ENCODE measurements around the gene PUM1. TPM values are rescaled to one million over a fixed set of nuclear protein-coding genes. Genes with fewer than 3 reads are reported as not detected.
"Not testable (repeated sequence)": the region's sequence is repeated elsewhere in the genome, so short reads cannot be mapped to it uniquely, and the experiment has no call there.

PUM1 gene
- polyA plus RNA-seq, 1 donor = 71.9 TPM

GRCh38 chr1:30949487-30949838 lies 116.1 kb downstream of the PUM1 start:
- H3K4me1 ChIP-seq (ENCODE audit: control insufficient read depth, insufficient read depth, low read length); DNase-seq; H3K27ac ChIP-seq (ENCODE audit: low read length); H3K9me3 ChIP-seq (ENCODE audit: control insufficient read depth, low read depth, low read length); H3K27me3 ChIP-seq (ENCODE audit: control insufficient read depth, insufficient read depth, low read length); H3K4me3 ChIP-seq (ENCODE audit: low read length): not testable (repeated sequence)
- H3K36me3 ChIP-seq (ENCODE audit: control insufficient read depth, insufficient read depth, low read length) = peaks cover 78% of the 10 kb centered on the region
- WGBS (ENCODE audit: insufficient coverage, low lambda C conversion rate) = no CpG with 5 or more reads among the region's 1 CpG

GRCh38 chr1:30948813-30949486 lies 116.6 kb downstream of the PUM1 start:
- DNase-seq; H3K4me1 ChIP-seq (ENCODE audit: control insufficient read depth, insufficient read depth, low read length); H3K4me3 ChIP-seq (ENCODE audit: low read length); H3K27ac ChIP-seq (ENCODE audit: low read length); H3K9me3 ChIP-seq (ENCODE audit: control insufficient read depth, low read depth, low read length); H3K27me3 ChIP-seq (ENCODE audit: control insufficient read depth, insufficient read depth, low read length): not testable (repeated sequence)
- WGBS (ENCODE audit: insufficient coverage, low lambda C conversion rate) = no CpG with 5 or more reads among the region's 5 CpGs
- peaks cover 74% of the 10 kb centered on the region for H3K36me3 ChIP-seq (ENCODE audit: control insufficient read depth, insufficient read depth, low read length)

- no peak overlapping the region for H3K4me3 ChIP-seq (ENCODE audit: low read length)
- no CpG with 5 or more reads among the region's 3 CpGs for WGBS (ENCODE audit: insufficient coverage, low lambda C conversion rate)
- H3K27ac ChIP-seq (ENCODE audit: low read length) = no peak overlapping the region
- no peaks in the 10 kb centered on the region for H3K9me3 ChIP-seq (ENCODE audit: control insufficient read depth, low read depth, low read length)
- H3K36me3 ChIP-seq (ENCODE audit: control insufficient read depth, insufficient read depth, low read length) = peaks cover 72% of the 10 kb centered on the region
- no peak for DNase-seq
- no peaks in the 10 kb centered on the region for H3K27me3 ChIP-seq (ENCODE audit: control insufficient read depth, insufficient read depth, low read length)
- H3K4me1 ChIP-seq (ENCODE audit: control insufficient read depth, insufficient read depth, low read length) = peaks cover 3% of the 10 kb centered on the region
Measured at GRCh38 chr1:30948278-30948677, 117.2 kb downstream of the PUM1 start.

- Histone ChIP-seq H3K4me3 (ENCODE audit: low read length) (no peak overlapping the region), H3K27me3 (ENCODE audit: control insufficient read depth, insufficient read depth, low read length) (no peaks in the 10 kb centered on the region), H3K4me1 (ENCODE audit: control insufficient read depth, insufficient read depth, low read length) (peaks cover 3% of the 10 kb centered on the region), H3K27ac (ENCODE audit: low read length) (no peak overlapping the region), H3K9me3 (ENCODE audit: control insufficient read depth, low read depth, low read length) (no peaks in the 10 kb centered on the region), H3K36me3 (ENCODE audit: control insufficient read depth, insufficient read depth, low read length) (peaks cover 71% of the 10 kb centered on the region)
- no peak for DNase-seq
Measured at GRCh38 chr1:30947212-30947611, 118.3 kb downstream of the PUM1 start.

- Histone ChIP-seq H3K27me3 (ENCODE audit: control insufficient read depth, insufficient read depth, low read length) (no peaks in the 10 kb centered on the region), H3K4me1 (ENCODE audit: control insufficient read depth, insufficient read depth, low read length) (no peaks in the 10 kb centered on the region), H3K9me3 (ENCODE audit: control insufficient read depth, low read depth, low read length) (no peaks in the 10 kb centered on the region), H3K4me3 (ENCODE audit: low read length) (no peak overlapping the region), H3K36me3 (ENCODE audit: control insufficient read depth, insufficient read depth, low read length) (peaks cover 68% of the 10 kb centered on the region), H3K27ac (ENCODE audit: low read length) (no peak overlapping the region)
- no peak for DNase-seq
- WGBS (ENCODE audit: insufficient coverage, low lambda C conversion rate) = no CpG with 5 or more reads among the region's 7 CpGs
Measured at GRCh38 chr1:30942326-30942963, 123.1 kb downstream of the PUM1 start.

- Histone ChIP-seq H3K4me1 (ENCODE audit: control insufficient read depth, insufficient read depth, low read length) (no peaks in the 10 kb centered on the region), H3K4me3 (ENCODE audit: low read length) (no peak overlapping the region), H3K36me3 (ENCODE audit: control insufficient read depth, insufficient read depth, low read length) (peaks cover 70% of the 10 kb centered on the region)
Measured at GRCh38 chr1:30940541-30940940, 125.0 kb downstream of the PUM1 start.

GRCh38 chr1:30936541-30937171 lies 128.9 kb downstream of the PUM1 start:
- no CpG with 5 or more reads among the region's 20 CpGs for WGBS (ENCODE audit: insufficient coverage, low lambda C conversion rate)
- H3K36me3 ChIP-seq (ENCODE audit: control insufficient read depth, insufficient read depth, low read length) = peaks cover 73% of the 10 kb centered on the region

More at GRCh38 chr1:30940541-30940940, 125.0 kb downstream of the PUM1 start:
- Histone ChIP-seq H3K9me3 (ENCODE audit: control insufficient read depth, low read depth, low read length) (no peaks in the 10 kb centered on the region), H3K27me3 (ENCODE audit: control insufficient read depth, insufficient read depth, low read length) (no peaks in the 10 kb centered on the region), H3K27ac (ENCODE audit: low read length) (no peak overlapping the region)
- no peak for DNase-seq

GRCh38 chr1:30935758-30936157 lies 129.8 kb downstream of the PUM1 start:
- not testable (repeated sequence) for H3K27ac ChIP-seq (ENCODE audit: low read length); H3K27me3 ChIP-seq (ENCODE audit: control insufficient read depth, insufficient read depth, low read length); H3K4me1 ChIP-seq (ENCODE audit: control insufficient read depth, insufficient read depth, low read length); H3K4me3 ChIP-seq (ENCODE audit: low read length); H3K9me3 ChIP-seq (ENCODE audit: control insufficient read depth, low read depth, low read length); DNase-seq
- H3K36me3 ChIP-seq (ENCODE audit: control insufficient read depth, insufficient read depth, low read length) = peaks cover 68% of the 10 kb centered on the region
- no CpG with 5 or more reads among the region's 4 CpGs for WGBS (ENCODE audit: insufficient coverage, low lambda C conversion rate)

More at GRCh38 chr1:30936541-30937171, 128.9 kb downstream of the PUM1 start:
- Histone ChIP-seq H3K9me3 (ENCODE audit: control insufficient read depth, low read depth, low read length) (no peaks in the 10 kb centered on the region), H3K4me1 (ENCODE audit: control insufficient read depth, insufficient read depth, low read length) (no peaks in the 10 kb centered on the region), H3K27me3 (ENCODE audit: control insufficient read depth, insufficient read depth, low read length) (no peaks in the 10 kb centered on the region), H3K4me3 (ENCODE audit: low read length) (no peak overlapping the region), H3K27ac (ENCODE audit: low read length) (no peak overlapping the region)
- DNase-seq = no peak

- no CpG with 5 or more reads among the region's 3 CpGs for WGBS (ENCODE audit: insufficient coverage, low lambda C conversion rate)
- no peak overlapping the region for H3K4me3 ChIP-seq (ENCODE audit: low read length)
- H3K27ac ChIP-seq (ENCODE audit: low read length) = no peak overlapping the region
- DNase-seq = no peak
- no peaks in the 10 kb centered on the region for H3K27me3 ChIP-seq (ENCODE audit: control insufficient read depth, insufficient read depth, low read length)
- H3K36me3 ChIP-seq (ENCODE audit: control insufficient read depth, insufficient read depth, low read length) = peaks cover 58% of the 10 kb centered on the region
- no peaks in the 10 kb centered on the region for H3K9me3 ChIP-seq (ENCODE audit: control insufficient read depth, low read depth, low read length)
- no peaks in the 10 kb centered on the region for H3K4me1 ChIP-seq (ENCODE audit: control insufficient read depth, insufficient read depth, low read length)
Measured at GRCh38 chr1:30934613-30935012, 130.9 kb downstream of the PUM1 start.

GRCh38 chr1:30933874-30934252 lies 131.7 kb downstream of the PUM1 start:
- WGBS (ENCODE audit: insufficient coverage, low lambda C conversion rate) = no CpG with 5 or more reads among the region's 4 CpGs
- no peaks in the 10 kb centered on the region for H3K9me3 ChIP-seq (ENCODE audit: control insufficient read depth, low read depth, low read length)
- H3K4me3 ChIP-seq (ENCODE audit: low read length) = no peak overlapping the region
- H3K27ac ChIP-seq (ENCODE audit: low read length) = no peak overlapping the region
- no peaks in the 10 kb centered on the region for H3K4me1 ChIP-seq (ENCODE audit: control insufficient read depth, insufficient read depth, low read length)
- DNase-seq = no peak
- no peaks in the 10 kb centered on the region for H3K27me3 ChIP-seq (ENCODE audit: control insufficient read depth, insufficient read depth, low read length)
- peaks cover 51% of the 10 kb centered on the region for H3K36me3 ChIP-seq (ENCODE audit: control insufficient read depth, insufficient read depth, low read length)
